ENCODE measurements around the gene EMC8.

Gene EMC8

GRCh38 chr16:85829171-85829719, 29.9 kb upstream of the EMC8 start:
- no peak for TF ChIP-seq CTCF (IDR thresholded peaks at IDR 0.05; ENCODE audit: control insufficient read depth, extremely low read depth, insufficient read depth)
- no peak for DNase-seq (ENCODE audit: low read depth)
- no peak overlapping the region for H3K4me3 ChIP-seq (ENCODE audit: low read depth, low read length)

- DNase-seq (ENCODE audit: low read depth): no peak
- TF ChIP-seq CTCF (IDR thresholded peaks at IDR 0.05; ENCODE audit: control insufficient read depth, extremely low read depth, insufficient read depth): no peak
- H3K4me3 ChIP-seq (ENCODE audit: low read depth, low read length): no peak overlapping the region
Observed at GRCh38 chr16:85828166-85828565, 28.8 kb upstream of the EMC8 start.

- DNase-seq (ENCODE audit: low read depth): no peak
- no peak for TF ChIP-seq CTCF (IDR thresholded peaks at IDR 0.05; ENCODE audit: control insufficient read depth, extremely low read depth, insufficient read depth)
- H3K4me3 ChIP-seq (ENCODE audit: low read depth, low read length): no peak overlapping the region
Observed at GRCh38 chr16:85826686-85827247, 27.4 kb upstream of the EMC8 start.

GRCh38 chr16:85825326-85825725, 26.0 kb upstream of the EMC8 start:
- H3K4me3 ChIP-seq (ENCODE audit: low read depth, low read length): no peak overlapping the region
- no peak for TF ChIP-seq CTCF (IDR thresholded peaks at IDR 0.05; ENCODE audit: control insufficient read depth, extremely low read depth, insufficient read depth)
- no peak for DNase-seq (ENCODE audit: low read depth)

GRCh38 chr16:85824161-85825135, 25.1 kb upstream of the EMC8 start:
- no peak for DNase-seq (ENCODE audit: low read depth)
- H3K4me3 ChIP-seq (ENCODE audit: low read depth, low read length): no peak overlapping the region
- TF ChIP-seq CTCF (IDR thresholded peaks at IDR 0.05; ENCODE audit: control insufficient read depth, extremely low read depth, insufficient read depth): no peak

- no peak for TF ChIP-seq CTCF (IDR thresholded peaks at IDR 0.05; ENCODE audit: control insufficient read depth, extremely low read depth, insufficient read depth)
- no peak for DNase-seq (ENCODE audit: low read depth)
- no peak overlapping the region for H3K4me3 ChIP-seq (ENCODE audit: low read depth, low read length)
Observed at GRCh38 chr16:85823328-85823920, 24.1 kb upstream of the EMC8 start.

Data from LNCaP clone FGC (cell line).